Hematopoietic multipotent progenitor cell treated with erythropoietin and hydrocortisone succinate and interleukin-3 and kit ligand, for 4 days (in vitro differentiated cells): ENCODE data around the gene ELAVL1.
"Not testable (repeated sequence)": the region's sequence is repeated elsewhere in the genome, so short reads cannot be mapped to it uniquely, and the experiment has no call there.

ENCODE experiments used
- DNase-seq: peaks from one replicate; pipeline ENCODE4 v3.0.0-alpha.2; 2015

Gene ELAVL1

GRCh38 chr19:8005534-8006256 is at the start of gene ELAVL1:
ELAVL1 (minus strand) TSS chr19:8005641; CDS start chr19:7991815, 13,826 bp downstream.
- DNase-seq = peak; percentile 95

GRCh38 chr19:8054169-8054568 is 48.7 kb upstream of the ELAVL1 start:
- DNase-seq = no peak

GRCh38 chr19:8052464-8052859 is 47.0 kb upstream of the ELAVL1 start, which contains the start of gene CCL25:
CCL25 (plus strand) TSS chr19:8052760; CDS start chr19:8053050, 290 bp downstream.
- DNase-seq = no peak

- DNase-seq = peak; percentile 100
These were observed 45.0 kb upstream of the ELAVL1 start for GRCh38 chr19:8050274-8051096.

GRCh38 chr19:8046569-8047165 is 41.2 kb upstream of the ELAVL1 start:
- DNase-seq = peak; percentile 42

- DNase-seq = no peak
These were observed 40.6 kb upstream of the ELAVL1 start for GRCh38 chr19:8045872-8046568.

- DNase-seq = no peak
These were observed 38.6 kb upstream of the ELAVL1 start for GRCh38 chr19:8044018-8044417.

- no peak for DNase-seq
These were observed 37.5 kb upstream of the ELAVL1 start for GRCh38 chr19:8042900-8043299.

- peak; percentile 70 for DNase-seq
These were observed 36.1 kb upstream of the ELAVL1 start for GRCh38 chr19:8041531-8041931.

- DNase-seq = no peak
These were observed 33.8 kb upstream of the ELAVL1 start for GRCh38 chr19:8039231-8039630.

- DNase-seq = no peak
These were observed 33.4 kb upstream of the ELAVL1 start for GRCh38 chr19:8038815-8039214.

GRCh38 chr19:8036434-8037099 is 31.1 kb upstream of the ELAVL1 start:
- DNase-seq = no peak

GRCh38 chr19:8034178-8034525 is 28.7 kb upstream of the ELAVL1 start:
- DNase-seq = no peak

GRCh38 chr19:8033287-8034177 is 28.1 kb upstream of the ELAVL1 start:
- peak; percentile 96 for DNase-seq

- no peak for DNase-seq
These were observed 25.5 kb upstream of the ELAVL1 start for GRCh38 chr19:8030960-8031359.

- no peak for DNase-seq
These were observed 23.6 kb upstream of the ELAVL1 start for GRCh38 chr19:8028951-8029491.

GRCh38 chr19:8025316-8025715 is 19.9 kb upstream of the ELAVL1 start:
- DNase-seq = no peak

- not testable (repeated sequence) for DNase-seq
These were observed 18.8 kb upstream of the ELAVL1 start for GRCh38 chr19:8024256-8024655.

GRCh38 chr19:8023371-8023770 is 17.9 kb upstream of the ELAVL1 start:
- DNase-seq = no peak

- no peak for DNase-seq
These were observed 16.8 kb upstream of the ELAVL1 start for GRCh38 chr19:8022275-8022674.

- DNase-seq = no peak
These were observed 15.9 kb upstream of the ELAVL1 start for GRCh38 chr19:8021374-8021773.
